Right ventricle myocardium inferior (tissue), 1 donor: Measurements from ENCODE around the gene MID2. TPM values are rescaled to one million over a fixed set of nuclear protein-coding genes. Genes with fewer than 3 reads are reported as not detected.
"Not testable (repeated sequence)": the region's sequence is repeated elsewhere in the genome, so short reads cannot be mapped to it uniquely, and the experiment has no call there.

ENCODE experiments used
- ATAC-seq: fragments of 200-7000 bp; cut with Tn5 transposase; one replicate; pipeline ENCODE4 v1.9.1; 2020; ENCODE audit warnings: mild to moderate bottlenecking, moderate library complexity
- DNase-seq: peaks from one replicate; pipeline ENCODE4 v3.0.0; 2021; ENCODE audit errors: missing footprints
- intact Hi-C: fragments of 100-400 bp; cut with DNase I; formaldehyde crosslinking; loops from one replicate; pipeline ENCODE4 v1.11.0; 2022
- long read RNA-seq: library from polyadenylated mRNA; unstranded; transcript quantifications from one replicate; pipeline ENCODE4 v2.0.0, GENCODE V29; 2021
- total RNA-seq: library from RNA; stranded (reverse); fragmentation: NEBNext Ultra II Directional; extraction: Animal tissue kit (Norgen Biotek cat#: 25700); gene quantifications from one replicate; pipeline ENCODE4 v1.2.1, GENCODE V29; 2021
- donor health status: DM: no; HTN: yes; CAD: no; lungs with severe emphysema.

The MID2 gene
- 7.1 TPM for total RNA-seq
- long read RNA-seq, partial matches to known transcripts, result 0 of 3 reads
- long read RNA-seq, other reads (novel, unspliced or antisense), result 2 of 3 reads

- ATAC-seq (peak; percentile 55), DNase-seq (peak; percentile 71)
- intact Hi-C loops, result loop anchor here (2.0 kb wide), 1 partner anchor 55 kb away; no protein-coding TSS in a partner anchor
These were observed at the start of gene MID2 for GRCh38 chrX:107825698-107826237. TSS of gene MID2 (plus strand) at chrX:107825866. CDS start at chrX:107826427, 561 bp downstream.

GRCh38 chrX:107776649-107777535, 48.8 kb upstream of the MID2 start:
- peak; percentile 81 for DNase-seq
- peak; percentile 80 for ATAC-seq

GRCh38 chrX:107777536-107777832, 48.2 kb upstream of the MID2 start, which contains the start of gene NCBP2L:
TSS of gene NCBP2L (plus strand) at chrX:107777733. CDS start at chrX:107794221, 16,488 bp downstream.
- intact Hi-C loops, result loop anchor here (1.0 to 5.0 kb wide), 4 partner anchors 61 to 118 kb away; no protein-coding TSS in a partner anchor
- DNase-seq (no peak), ATAC-seq (no peak)

More at GRCh38 chrX:107776649-107777535, 48.8 kb upstream of the MID2 start:
- intact Hi-C loops, result loop anchor here (1.0 to 5.0 kb wide), 5 partner anchors 49 to 118 kb away; no protein-coding TSS in a partner anchor

GRCh38 chrX:107780525-107780924, 45.1 kb upstream of the MID2 start:
- ATAC-seq (no peak), DNase-seq (no peak)
- intact Hi-C loops, result no loop called here

GRCh38 chrX:107787827-107788226, 37.8 kb upstream of the MID2 start:
- ATAC-seq, result no peak
- intact Hi-C loops, result no loop called here
- no peak for DNase-seq

GRCh38 chrX:107804427-107804826, 21.2 kb upstream of the MID2 start:
- DNase-seq (no peak), ATAC-seq (no peak)
- intact Hi-C loops, result no loop called here

GRCh38 chrX:107805179-107805578, 20.5 kb upstream of the MID2 start:
- DNase-seq (no peak), ATAC-seq (no peak)
- intact Hi-C loops, result no loop called here

- DNase-seq, intact Hi-C loops, ATAC-seq: not testable (repeated sequence)
These were observed 15.6 kb upstream of the MID2 start for GRCh38 chrX:107810053-107810452.

- DNase-seq (no peak), ATAC-seq (no peak)
- intact Hi-C loops, result no loop called here
These were observed 6.7 kb upstream of the MID2 start for GRCh38 chrX:107818900-107819521.

- intact Hi-C loops, result no loop called here
- no peak for ATAC-seq
These were observed 2.6 kb upstream of the MID2 start for GRCh38 chrX:107823042-107823441.

GRCh38 chrX:107823456-107823855, 2.2 kb upstream of the MID2 start:
- DNase-seq (no peak), ATAC-seq (no peak)
- intact Hi-C loops, result no loop called here

More at GRCh38 chrX:107823042-107823441, 2.6 kb upstream of the MID2 start:
- DNase-seq, result no peak

- DNase-seq, result peak; percentile 73
- peak; percentile 78 for ATAC-seq
- intact Hi-C loops, result loop anchor here (2.0 kb wide), 1 partner anchor 56 kb away; no protein-coding TSS in a partner anchor
These were observed 768 bp downstream of the MID2 start for GRCh38 chrX:107826238-107827029.

- no peak for DNase-seq
- ATAC-seq, result no peak
- intact Hi-C loops, result loop anchor here (2.0 kb wide), 1 partner anchor 56 kb away; no protein-coding TSS in a partner anchor
These were observed 1.6 kb downstream of the MID2 start for GRCh38 chrX:107827030-107827831.

GRCh38 chrX:107827852-107828251, 2.2 kb downstream of the MID2 start:
- no peak for DNase-seq
- no peak for ATAC-seq
- intact Hi-C loops, result loop anchor here (2.0 kb wide), 1 partner anchor 57 kb away; no protein-coding TSS in a partner anchor

GRCh38 chrX:107829878-107830277, 4.2 kb downstream of the MID2 start:
- intact Hi-C loops, result no loop called here
- DNase-seq (no peak), ATAC-seq (no peak)

GRCh38 chrX:107831071-107831730, 5.5 kb downstream of the MID2 start:
- no peak for ATAC-seq
- intact Hi-C loops, result no loop called here
- DNase-seq, result no peak
